OCI-LY7 (cell line): Measurements from ENCODE around the gene OLA1. TPM values are rescaled to one million over a fixed set of nuclear protein-coding genes. Genes with fewer than 3 reads are reported as not detected.

Experiments
- BruUV-seq: library from RNA; stranded (reverse); fragments of 400-500 nt; replicated peaks from 2 replicates; lab custom pipeline; 2021; lab: Mats Ljungman, UMichigan
- CTCF ChIA-PET: fragments of 300-600 bp; sonication (Branson Sonifier 250); formaldehyde crosslinking; loops from one replicate; lab custom pipeline; 2022; ENCODE audit warnings: antibody characterized with exemption; ENCODE audit not compliant: unreplicated experiment; lab: Charles Lee
- POLR2A ChIA-PET: fragments of 300-600 bp; sonication (Branson Sonifier 250); formaldehyde crosslinking; loops from one replicate; lab custom pipeline; 2022; ENCODE audit warnings: antibody characterized with exemption; lab: Charles Lee
- DNase-seq: peaks from one replicate; pipeline ENCODE4 v3.0.0-alpha.2; 2015; ENCODE audit warnings: low spot score
- H2AFZ ChIP-seq: fragments of 200-600 bp; sonication (generic), shearing (Covaris generic); 2 replicates; pipeline ENCODE4 v1.6.1; 2014; ENCODE audit warnings: mild to moderate bottlenecking, antibody characterized with exemption, low read length, moderate library complexity
- H3K27ac ChIP-seq: fragments of 200-600 bp; sonication (generic); 2 replicates; pipeline ENCODE4 v1.5.1; 2014; ENCODE audit warnings: mixed run types, low read depth, mild to moderate bottlenecking, moderate library complexity, low read length, inconsistent platforms; ENCODE audit not compliant: poor library complexity, severe bottlenecking
- H3K36me3 ChIP-seq: fragments of 200-600 bp; sonication (generic); 2 replicates; pipeline ENCODE4 v1.6.1; 2014; ENCODE audit warnings: mild to moderate bottlenecking, antibody characterized with exemption, low read length, moderate library complexity, mixed read lengths; ENCODE audit not compliant: insufficient read depth
- H3K4me1 ChIP-seq: fragments of 200-600 bp; sonication (generic); 2 replicates; pipeline ENCODE4 v1.5.1; 2014; ENCODE audit warnings: mild to moderate bottlenecking, low read length; ENCODE audit not compliant: insufficient read depth, poor library complexity, severe bottlenecking
- H3K4me2 ChIP-seq: fragments of 200-600 bp; sonication (generic); 2 replicates; pipeline ENCODE4 v1.6.1; 2014; ENCODE audit warnings: mild to moderate bottlenecking, low read length
- H3K4me3 ChIP-seq: fragments of 200-600 bp; sonication (generic); 2 replicates; pipeline ENCODE4 v1.5.1; 2014; ENCODE audit warnings: mild to moderate bottlenecking, low read depth, low read length; ENCODE audit not compliant: poor library complexity, severe bottlenecking
- H3K79me2 ChIP-seq: fragments of 200-600 bp; sonication (generic); 2 replicates; pipeline ENCODE4 v1.6.1; 2016; ENCODE audit warnings: low read depth, mild to moderate bottlenecking, low read length, moderate library complexity, mixed read lengths; ENCODE audit not compliant: insufficient read depth
- H3K9me2 ChIP-seq: fragments of 200-600 bp; sonication (generic); 2 replicates; pipeline ENCODE4 v1.6.1; 2016; ENCODE audit warnings: mild to moderate bottlenecking, low read length, mixed read lengths; ENCODE audit not compliant: insufficient read depth
- H3K9me3 ChIP-seq: fragments of 200-600 bp; sonication (generic); 2 replicates; pipeline ENCODE4 v1.6.1; 2014; ENCODE audit warnings: mild to moderate bottlenecking, mixed run types, low read length, mixed read lengths
- H4K20me1 ChIP-seq: fragments of 200-600 bp; sonication (generic); 2 replicates; pipeline ENCODE4 v1.6.1; 2014; ENCODE audit warnings: mild to moderate bottlenecking, antibody characterized with exemption, low read length, moderate library complexity, mixed read lengths; ENCODE audit not compliant: insufficient read depth
- EZH2phosphoT487 ChIP-seq: fragments of 200-600 bp; sonication (generic); IDR thresholded peaks from 2 replicates; pipeline ENCODE4 v1.6.1; 2018; ENCODE audit warnings: low read depth, borderline replicate concordance, mild to moderate bottlenecking, mixed run types, antibody characterized with exemption, low read length, moderate library complexity, mixed read lengths
- intact Hi-C: fragments of 100-400 bp; cut with micrococcal nuclease; formaldehyde crosslinking; loops from one replicate; pipeline ENCODE4 v1.10.0; 2022; ENCODE audit not compliant: unreplicated experiment
- total RNA-seq, 2 experiments: library from RNA; depleted of rRNA in 1 of 2; stranded (reverse); fragments of >200 nt in 1 of 2; shearing (Covaris generic) in 1 of 2; gene quantifications; 2 replicates each; pipeline ENCODE4 v1.2.3, GENCODE V29; 2014 to 2022
- TF ChIP-seq, protein P1 (sequence below): fragments of 200-600 bp; sonication (generic); conservative IDR thresholded peaks from 2 replicates; pipeline ENCODE4 v1.5.1; 2014; ENCODE audit warnings: mild to moderate bottlenecking, antibody characterized with exemption, low read length, moderate library complexity, mixed read lengths

The OLA1 gene
- total RNA-seq, 2 experiments from 2014 or later = 66.0 to 116 TPM

DNA sequence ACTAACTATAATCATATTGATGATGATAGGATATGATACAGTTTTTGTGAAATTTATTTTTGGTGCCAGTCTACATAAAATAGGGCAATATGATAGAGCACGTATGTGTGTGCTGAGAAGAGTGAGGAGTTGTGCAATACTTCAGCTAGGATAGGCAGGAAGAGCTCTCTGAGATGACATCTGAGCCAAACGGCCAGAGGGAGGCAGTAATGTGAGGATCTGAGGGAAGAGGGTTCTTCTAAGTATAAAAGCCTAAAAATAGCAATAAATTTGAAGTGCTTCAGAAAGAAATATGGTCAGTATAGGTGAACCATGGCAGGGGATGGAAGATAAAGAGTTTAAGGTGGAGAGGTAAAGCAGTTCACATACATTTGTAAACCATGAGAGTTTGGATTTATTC, 102.5 kb downstream of the OLA1 start:
- intact Hi-C loops = no loop called here
- H3K4me1 ChIP-seq = no peaks in the 10 kb centered on the region
- no peak overlapping the region for H3K4me3 ChIP-seq
- no peak overlapping the region for H3K4me2 ChIP-seq
- H3K9me2 ChIP-seq = no peaks in the 10 kb centered on the region
- TF ChIP-seq, protein P1, sequence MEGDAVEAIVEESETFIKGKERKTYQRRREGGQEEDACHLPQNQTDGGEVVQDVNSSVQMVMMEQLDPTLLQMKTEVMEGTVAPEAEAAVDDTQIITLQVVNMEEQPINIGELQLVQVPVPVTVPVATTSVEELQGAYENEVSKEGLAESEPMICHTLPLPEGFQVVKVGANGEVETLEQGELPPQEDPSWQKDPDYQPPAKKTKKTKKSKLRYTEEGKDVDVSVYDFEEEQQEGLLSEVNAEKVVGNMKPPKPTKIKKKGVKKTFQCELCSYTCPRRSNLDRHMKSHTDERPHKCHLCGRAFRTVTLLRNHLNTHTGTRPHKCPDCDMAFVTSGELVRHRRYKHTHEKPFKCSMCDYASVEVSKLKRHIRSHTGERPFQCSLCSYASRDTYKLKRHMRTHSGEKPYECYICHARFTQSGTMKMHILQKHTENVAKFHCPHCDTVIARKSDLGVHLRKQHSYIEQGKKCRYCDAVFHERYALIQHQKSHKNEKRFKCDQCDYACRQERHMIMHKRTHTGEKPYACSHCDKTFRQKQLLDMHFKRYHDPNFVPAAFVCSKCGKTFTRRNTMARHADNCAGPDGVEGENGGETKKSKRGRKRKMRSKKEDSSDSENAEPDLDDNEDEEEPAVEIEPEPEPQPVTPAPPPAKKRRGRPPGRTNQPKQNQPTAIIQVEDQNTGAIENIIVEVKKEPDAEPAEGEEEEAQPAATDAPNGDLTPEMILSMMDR = peak; percentile 33; the same call in 1 of the 2 replicates
- TF ChIP-seq EZH2phosphoT487 = no peak
- no peak overlapping the region for H2AFZ ChIP-seq
- H3K27ac ChIP-seq = no peak overlapping the region
- no peak for DNase-seq
- H3K9me3 ChIP-seq = no peaks in the 10 kb centered on the region
- BruUV-seq = no TSS peak
- ChIA-PET POLR2A (interaction anchor here (0.6 kb wide), 1 partner anchor 160 kb away, joined by 3 read pairs; no protein-coding TSS in a partner anchor), CTCF (interaction anchor here (0.6 kb wide), 1 partner anchor 450 kb away, joined by 3 read pairs; no protein-coding TSS in a partner anchor)
- peaks cover 3% of the 10 kb centered on the region for H3K36me3 ChIP-seq
- no peaks in the 10 kb centered on the region for H4K20me1 ChIP-seq
- H3K79me2 ChIP-seq = no peaks in the 10 kb centered on the region

DNA sequence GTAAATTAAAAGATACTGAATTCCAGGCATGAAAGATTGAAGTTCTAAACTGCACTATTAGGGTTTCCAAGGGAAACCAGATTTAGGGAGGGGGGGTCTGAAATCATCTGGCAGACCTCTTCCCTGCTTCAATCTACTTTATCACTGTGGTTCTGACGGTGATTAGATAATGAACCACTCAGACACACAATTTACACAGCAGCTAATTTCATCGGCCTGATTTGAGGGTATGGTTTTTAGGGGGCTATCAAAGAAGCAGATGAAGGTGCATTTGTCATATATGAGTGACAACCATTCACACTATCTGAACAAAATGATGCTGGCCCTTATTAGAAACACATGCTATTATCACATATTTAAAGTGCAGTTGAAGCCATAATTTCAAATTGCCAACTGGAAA, 106.0 kb downstream of the OLA1 start:
- CTCF ChIA-PET = no interaction called here
- no peak overlapping the region for H3K4me2 ChIP-seq
- POLR2A ChIA-PET = interaction anchor here (0.6 to 1.0 kb wide), 3 partner anchors 77 to 947 kb away, joined by 3 read pairs; no protein-coding TSS in a partner anchor
- no TSS peak for BruUV-seq
- intact Hi-C loops = no loop called here
- H3K4me1 ChIP-seq = no peaks in the 10 kb centered on the region
- no peaks in the 10 kb centered on the region for H3K79me2 ChIP-seq
- H2AFZ ChIP-seq = no peak overlapping the region
- H3K27ac ChIP-seq = no peak overlapping the region
- H4K20me1 ChIP-seq = no peaks in the 10 kb centered on the region
- no peaks in the 10 kb centered on the region for H3K9me3 ChIP-seq
- DNase-seq = no peak
- TF ChIP-seq, protein P1 = no peak
- TF ChIP-seq EZH2phosphoT487 = no peak
- H3K4me3 ChIP-seq = no peak overlapping the region
- H3K9me2 ChIP-seq = no peaks in the 10 kb centered on the region
- peaks cover 16% of the 10 kb centered on the region for H3K36me3 ChIP-seq

DNA sequence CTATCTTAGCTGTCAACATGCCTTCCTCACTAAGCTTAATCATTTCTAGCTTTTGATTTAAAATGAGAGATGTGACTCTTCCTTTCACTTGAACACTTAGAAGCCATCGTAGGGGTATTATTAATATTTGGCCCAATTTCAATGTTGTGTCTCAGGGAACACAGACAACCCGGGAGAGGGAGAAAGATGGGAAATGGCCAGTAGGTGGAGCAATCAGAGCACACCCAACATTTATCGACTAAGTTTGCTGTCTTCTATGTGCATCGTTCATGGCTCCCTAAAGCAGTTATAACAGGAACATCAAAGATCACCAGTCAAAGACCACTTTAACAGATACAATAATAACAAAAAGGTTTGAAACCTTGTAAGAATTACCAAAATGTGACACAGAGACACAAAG, 110.2 kb downstream of the OLA1 start:
- H3K4me3 ChIP-seq = no peak overlapping the region
- H3K9me2 ChIP-seq = no peaks in the 10 kb centered on the region
- H2AFZ ChIP-seq = no peak overlapping the region
- peaks cover 22% of the 10 kb centered on the region for H3K36me3 ChIP-seq
- no peaks in the 10 kb centered on the region for H3K9me3 ChIP-seq
- CTCF ChIA-PET = no interaction called here
- TF ChIP-seq, protein P1 = peak; percentile 72
- no peak for TF ChIP-seq EZH2phosphoT487
- no peaks in the 10 kb centered on the region for H3K79me2 ChIP-seq
- H3K4me2 ChIP-seq = no peak overlapping the region
- DNase-seq = peak; percentile 10
- BruUV-seq = no TSS peak
- intact Hi-C loops = no loop called here
- POLR2A ChIA-PET = interaction anchor here (0.7 to 0.8 kb wide), 4 partner anchors 16 to 53 kb away, joined by 3 to 4 read pairs (median 3); no protein-coding TSS in a partner anchor
- H4K20me1 ChIP-seq = no peaks in the 10 kb centered on the region
- no peak overlapping the region for H3K27ac ChIP-seq
- no peaks in the 10 kb centered on the region for H3K4me1 ChIP-seq
